Embryonic facial prominence (tissue), 1 donor: ENCODE data around the gene SKIC8.

Experiments
- DNase-seq: peaks from one replicate; pipeline ENCODE4 v3.0.0-alpha.2; 2016; ENCODE audit errors: extremely low spot score

Gene SKIC8

GRCh38 chr15:78299101-78299930 is at the start of gene SKIC8:
Gene SKIC8 (minus strand): TSS chr15:78299609. CDS start chr15:78295686, 3,923 bp downstream.
- peak; percentile 90 for DNase-seq

DNA sequence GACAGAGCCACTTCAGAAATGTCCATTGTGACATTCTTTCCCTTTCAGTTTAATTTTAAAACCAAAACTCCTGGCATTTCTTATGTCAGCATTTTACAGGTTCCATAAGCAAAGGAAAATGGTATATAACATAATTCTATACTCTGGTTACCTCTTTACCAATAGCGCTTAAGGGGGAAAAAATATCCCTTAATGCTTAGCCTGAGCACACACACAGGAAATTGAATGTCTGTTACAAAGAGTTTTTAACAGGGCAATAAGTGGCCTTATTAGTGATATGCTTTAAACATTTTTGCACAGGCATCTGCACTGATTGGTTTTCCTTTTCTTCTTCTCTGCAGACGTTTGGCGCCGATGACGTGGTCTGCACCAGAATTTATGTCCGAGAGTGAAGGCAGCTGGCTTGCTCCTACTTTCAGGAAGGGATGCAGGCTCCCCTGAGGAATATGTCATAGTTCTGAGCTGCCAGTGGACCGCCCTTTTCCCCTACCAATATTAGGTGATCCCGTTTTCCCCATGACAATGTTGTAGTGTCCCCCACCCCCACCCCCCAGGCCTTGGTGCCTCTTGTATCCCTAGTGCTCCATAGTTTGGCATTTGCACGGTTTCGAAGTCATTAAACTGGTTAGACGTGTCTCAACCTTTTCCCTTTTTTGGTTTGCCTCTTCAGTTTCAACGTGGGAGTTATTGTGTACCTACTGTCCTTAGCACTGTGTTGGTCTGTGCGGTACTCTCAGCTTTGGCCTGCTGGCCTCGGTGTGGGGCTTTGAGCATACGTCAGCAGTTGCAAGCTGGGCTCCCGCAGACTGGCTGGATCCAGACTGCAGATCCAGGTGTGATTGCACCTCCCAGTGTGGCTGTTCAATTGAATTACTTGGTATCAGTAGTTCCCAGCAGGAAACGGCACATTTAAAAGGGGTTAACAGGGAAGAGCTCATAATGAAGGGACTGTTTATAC is 48.5 kb upstream of the SKIC8 start:
- DNase-seq: no peak

- no peak for DNase-seq
Observed at GRCh38 chr15:78345396-78346125, 46.2 kb upstream of the SKIC8 start.

- DNase-seq: no peak
Observed at GRCh38 chr15:78343276-78344060, 44.1 kb upstream of the SKIC8 start.

DNA sequence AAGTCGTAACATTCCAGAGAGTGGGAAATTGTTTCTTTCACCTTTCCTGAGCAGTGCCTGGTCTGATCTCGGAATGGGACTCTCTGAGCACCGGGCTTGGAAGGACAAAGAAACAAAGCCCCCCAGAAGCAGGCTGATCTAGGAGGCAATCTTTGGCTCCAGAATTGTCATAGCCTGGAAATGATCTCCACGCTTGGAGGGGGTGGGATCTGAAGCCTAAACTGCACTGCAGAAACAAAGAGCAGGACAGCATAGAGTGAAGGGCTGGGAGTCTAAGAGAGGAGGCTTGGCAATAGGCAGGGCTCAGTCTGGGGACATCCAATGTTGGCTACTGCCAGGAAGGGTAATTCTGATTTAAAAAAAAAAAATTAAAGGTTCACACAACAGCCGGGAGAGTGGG is 42.6 kb upstream of the SKIC8 start:
- no peak for DNase-seq

DNA sequence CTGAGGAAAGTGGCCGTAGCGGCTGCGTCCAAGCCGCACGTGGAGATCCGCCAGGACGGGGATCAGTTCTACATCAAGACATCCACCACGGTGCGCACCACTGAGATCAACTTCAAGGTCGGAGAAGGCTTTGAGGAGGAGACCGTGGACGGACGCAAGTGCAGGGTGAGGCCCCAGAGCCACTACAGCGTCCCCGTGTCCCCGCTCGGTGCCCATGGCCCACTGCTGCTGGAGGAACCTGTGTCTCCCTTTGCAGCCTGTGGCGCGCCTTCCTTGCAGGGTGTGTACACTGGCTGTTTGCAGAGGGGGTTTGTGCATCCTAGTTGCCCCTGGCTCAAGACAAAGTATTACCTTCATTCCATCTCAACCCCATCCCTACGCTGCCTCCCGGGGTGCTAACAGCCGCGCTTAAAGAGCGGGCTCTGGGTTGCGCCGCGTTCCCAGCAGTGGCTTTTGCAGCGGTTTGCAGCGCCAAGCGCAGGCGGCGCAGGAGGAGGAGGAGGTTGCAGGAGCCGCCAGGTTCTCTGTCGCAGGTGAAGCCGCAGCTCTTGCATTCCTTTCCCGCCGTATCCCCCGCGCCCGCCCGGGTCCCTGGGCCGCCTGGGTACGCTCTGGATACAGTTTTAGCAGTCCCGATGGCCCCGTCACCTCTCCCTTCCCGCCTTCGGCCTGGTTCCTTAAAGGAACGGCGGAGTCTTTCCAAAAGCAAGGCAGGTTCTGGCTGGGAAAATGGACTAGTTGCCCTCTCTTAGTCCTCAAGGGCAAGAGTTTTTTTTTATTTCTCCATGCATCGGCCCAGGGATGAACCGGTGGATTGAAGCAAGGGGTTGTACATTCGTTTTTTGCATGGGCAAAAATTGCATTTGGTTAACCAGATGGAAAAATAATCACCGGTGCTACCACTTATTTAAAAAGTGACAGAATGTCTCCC is 41.9 kb upstream of the SKIC8 start:
- no peak for DNase-seq

- no peak for DNase-seq
Observed at GRCh38 chr15:78340231-78341056, 41.0 kb upstream of the SKIC8 start, which contains the start of gene CRABP1. Gene CRABP1 (plus strand): TSS chr15:78340353. CDS start chr15:78340429, 76 bp downstream.

DNA sequence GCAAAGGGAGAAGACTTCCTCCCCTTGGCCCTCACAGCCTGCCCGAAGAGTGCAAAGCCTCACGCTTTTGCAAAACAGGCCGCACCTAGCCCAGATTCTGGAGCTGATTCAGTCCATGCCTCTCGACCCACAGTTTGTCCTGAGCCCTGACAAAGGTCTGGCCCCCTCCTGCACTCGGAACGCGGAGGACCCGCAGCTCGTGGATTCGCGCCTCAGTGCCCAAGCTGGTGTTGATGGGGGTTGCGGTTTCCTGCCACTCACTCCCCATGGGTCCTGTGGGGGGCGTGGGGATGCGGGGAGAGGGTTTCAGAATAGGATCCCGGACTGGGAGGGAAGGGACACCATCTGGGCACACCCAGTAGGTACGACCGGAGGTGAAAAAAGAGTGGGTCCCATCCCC is 40.1 kb upstream of the SKIC8 start:
- DNase-seq: no peak

GRCh38 chr15:78338781-78339180 is 39.4 kb upstream of the SKIC8 start:
- DNase-seq: no peak

DNA sequence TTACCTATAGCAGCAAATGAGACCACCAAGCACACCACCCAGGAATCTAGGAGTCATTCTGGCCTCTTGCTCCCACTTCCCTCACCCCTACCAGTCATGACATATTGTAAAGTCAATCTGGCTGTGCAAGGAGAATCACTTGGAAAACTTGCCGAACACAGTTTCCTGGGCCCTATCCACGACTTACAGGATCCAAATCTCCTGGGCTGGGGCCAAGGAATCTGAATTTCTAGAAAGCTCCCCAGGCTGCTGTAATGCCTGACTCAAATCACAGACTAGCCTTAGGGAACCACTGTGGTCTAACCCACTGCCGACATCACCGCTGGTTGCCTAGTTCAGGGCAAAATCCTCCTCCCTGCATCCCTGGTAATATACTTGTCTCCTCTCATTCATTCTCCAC is 36.6 kb upstream of the SKIC8 start:
- no peak for DNase-seq

DNA sequence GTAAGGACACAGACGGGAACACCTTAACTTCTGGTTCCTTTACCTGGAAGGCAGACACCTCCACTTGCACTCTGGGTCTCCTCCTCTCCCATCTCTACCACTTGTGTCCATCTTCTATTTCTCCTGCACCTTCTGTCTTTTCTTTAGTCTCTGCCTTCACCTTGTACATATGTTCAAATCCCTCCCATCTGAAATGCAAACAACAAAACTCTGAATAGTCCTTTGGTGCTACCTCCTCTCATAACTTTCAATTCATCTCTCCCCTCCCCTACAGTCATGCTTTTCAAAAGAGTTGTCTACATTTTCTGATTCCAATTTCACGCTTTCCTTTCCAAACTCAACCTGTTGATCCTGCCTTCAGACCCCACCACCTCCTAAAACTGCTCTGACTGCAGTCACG is 35.4 kb upstream of the SKIC8 start:
- DNase-seq: no peak

DNA sequence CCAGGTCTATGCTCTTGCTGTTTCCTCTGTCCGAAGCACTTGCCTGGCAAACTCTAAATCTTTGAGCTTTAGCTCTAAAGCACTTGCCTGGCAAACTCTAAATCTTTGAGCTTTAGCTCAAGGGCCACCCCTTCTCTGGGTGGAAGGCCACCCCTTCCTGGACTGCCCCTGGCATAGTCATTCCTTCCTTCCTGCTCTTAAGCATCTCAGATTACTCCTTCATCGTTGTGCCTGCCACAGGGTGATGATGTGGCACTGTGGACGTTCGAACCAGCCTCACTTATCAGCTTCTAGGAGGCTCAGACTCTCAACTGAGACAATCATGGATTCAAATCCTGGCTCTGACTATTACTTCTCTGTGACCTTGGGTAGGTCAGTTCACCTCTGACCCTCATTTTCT is 30.2 kb upstream of the SKIC8 start:
- no peak for DNase-seq

DNA sequence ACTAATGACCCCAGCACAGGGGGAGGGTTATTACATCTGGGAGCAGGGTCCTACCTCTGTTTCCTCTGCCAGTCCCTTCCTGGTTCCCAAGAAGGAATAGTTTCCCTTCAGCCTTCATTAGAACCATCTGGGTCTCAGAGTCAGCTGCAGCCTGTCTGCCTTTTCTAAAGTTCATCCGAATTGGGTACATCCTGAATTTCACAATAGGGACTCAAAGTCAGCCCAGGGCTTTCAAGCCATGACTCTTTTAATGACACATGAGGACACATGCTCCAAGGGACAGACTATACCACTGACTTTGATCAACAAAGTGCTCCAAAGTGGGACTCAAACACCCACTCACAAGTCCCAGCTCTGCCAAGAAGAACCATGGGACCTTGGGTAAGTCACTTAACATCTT is 28.1 kb upstream of the SKIC8 start:
- DNase-seq: no peak

DNA sequence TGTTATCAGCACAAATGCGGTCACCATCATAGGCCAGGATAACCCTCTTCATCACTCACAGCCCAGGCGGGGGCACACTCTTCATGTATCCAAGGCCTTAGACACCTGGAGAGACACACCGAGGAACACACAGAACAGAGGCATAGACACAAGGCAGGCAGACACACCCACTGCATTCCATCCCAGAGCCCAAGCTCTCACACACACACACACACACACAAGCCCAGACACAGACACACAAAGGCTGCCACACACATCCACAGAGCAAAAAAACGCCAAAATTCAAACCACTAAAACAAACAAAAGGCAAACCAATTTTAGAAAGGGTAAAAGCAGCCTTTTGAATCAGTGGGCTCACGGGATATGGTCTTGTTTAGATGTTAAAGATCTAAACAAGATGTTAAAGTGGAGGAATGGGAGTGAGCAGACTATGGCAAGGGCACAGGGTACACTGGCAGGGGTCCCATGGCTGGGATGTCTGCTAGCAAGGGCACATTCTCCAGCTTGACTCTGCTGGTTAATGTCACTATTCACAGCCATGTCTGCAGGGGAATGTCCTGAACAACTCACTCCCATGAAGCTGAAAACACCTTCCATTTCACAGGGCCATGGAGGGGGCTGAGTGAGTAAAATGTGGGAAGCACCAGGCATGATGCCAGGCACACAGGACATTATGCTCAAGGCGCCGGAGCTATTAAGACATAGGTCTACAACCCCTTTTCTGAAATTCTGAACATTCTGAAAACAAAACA is 25.9 kb upstream of the SKIC8 start:
- DNase-seq: no peak

DNA sequence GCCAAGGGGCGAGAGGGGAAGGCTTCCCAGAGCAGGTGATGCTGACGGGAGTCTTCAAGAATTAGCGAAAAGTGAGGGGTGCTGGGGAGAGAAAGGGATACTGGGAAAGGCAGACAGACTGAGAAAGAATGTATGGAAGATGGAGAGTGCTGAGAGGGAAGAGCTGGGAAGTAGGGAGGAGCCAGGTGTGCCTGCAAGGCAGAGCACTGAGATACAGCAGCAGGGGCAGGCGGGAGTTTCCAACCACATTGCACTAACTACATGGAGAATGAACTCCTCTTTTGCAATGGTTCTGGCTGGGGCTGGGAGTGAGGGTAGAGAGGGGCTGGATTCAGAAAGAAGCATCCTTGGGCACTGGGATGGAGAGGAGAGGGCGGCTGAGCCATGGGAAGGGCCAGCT is 24.7 kb upstream of the SKIC8 start:
- no peak for DNase-seq

GRCh38 chr15:78323693-78324092 is 24.3 kb upstream of the SKIC8 start:
- no peak for DNase-seq

- DNase-seq: no peak
Observed at GRCh38 chr15:78322724-78323521, 23.5 kb upstream of the SKIC8 start.

DNA sequence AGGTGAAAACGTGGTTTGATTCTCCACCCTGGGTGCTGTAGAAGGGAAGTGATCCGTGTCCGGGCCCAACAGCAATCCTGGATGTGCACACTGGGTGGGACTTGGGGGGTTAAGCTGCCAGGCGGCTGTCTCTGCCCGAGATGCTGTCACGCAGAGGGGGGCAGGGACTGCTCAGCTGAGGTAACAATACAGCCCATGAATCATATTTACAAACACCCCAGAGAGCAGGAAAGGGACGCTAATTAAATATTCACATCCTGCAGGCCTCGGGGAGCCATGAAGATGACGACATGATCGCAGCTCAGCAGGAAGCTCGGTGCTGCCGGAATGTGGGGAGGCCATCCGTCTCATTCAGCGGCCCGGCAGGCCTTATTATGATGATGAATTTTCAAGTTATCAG is 22.8 kb upstream of the SKIC8 start:
- no peak for DNase-seq
